Endodermal cell (in vitro differentiated cells): Measurements from ENCODE around the gene NIN. TPM values are rescaled to one million over a fixed set of nuclear protein-coding genes. Genes with fewer than 3 reads are reported as not detected.

Experiments
- DNase-seq: peaks from one replicate; pipeline ENCODE4 v3.0.0-alpha.2; 2017
- H3K27ac ChIP-seq: 2 replicates; pipeline ENCODE4 v1.5.1; 2013; ENCODE audit warnings: mild to moderate bottlenecking, low read depth, low read length, moderate library complexity
- H3K27me3 ChIP-seq: 2 replicates; pipeline ENCODE4 v1.6.1; 2013; ENCODE audit warnings: mild to moderate bottlenecking, low read length, moderate library complexity; ENCODE audit not compliant: insufficient read depth, control insufficient read depth, poor library complexity, severe bottlenecking
- H3K36me3 ChIP-seq: 2 replicates; pipeline ENCODE4 v1.7.0; 2013; ENCODE audit warnings: mild to moderate bottlenecking, low read length, moderate library complexity; ENCODE audit not compliant: control insufficient read depth, insufficient read depth
- H3K4me1 ChIP-seq: one replicate; pipeline ENCODE4 v1.7.0; 2013; ENCODE audit warnings: low read length; ENCODE audit not compliant: control insufficient read depth, insufficient read depth
- H3K4me3 ChIP-seq: 2 replicates; pipeline ENCODE4 v1.5.1; 2013; ENCODE audit warnings: mild to moderate bottlenecking, low read length, moderate library complexity
- H3K9ac ChIP-seq: 2 replicates; pipeline ENCODE4 v1.6.1; 2013; ENCODE audit warnings: mild to moderate bottlenecking, low read length, moderate library complexity; ENCODE audit not compliant: poor library complexity, severe bottlenecking; ENCODE audit errors: extremely low read depth
- H3K9me3 ChIP-seq: 2 replicates; pipeline ENCODE4 v1.6.1; 2013; ENCODE audit warnings: mild to moderate bottlenecking, low read length, moderate library complexity; ENCODE audit not compliant: control insufficient read depth
- H3K27ac Mint-ChIP-seq: 2 replicates; pipeline ENCODE4 v1.8.0; 2020; ENCODE audit warnings: mixed read lengths
- H3K27me3 Mint-ChIP-seq: 2 replicates; pipeline ENCODE4 v1.8.0; 2021; ENCODE audit warnings: mild to moderate bottlenecking, mixed read lengths; ENCODE audit not compliant: insufficient read depth
- H3K36me3 Mint-ChIP-seq: 2 replicates; pipeline ENCODE4 v1.8.0; 2020; ENCODE audit warnings: low read depth, mixed read lengths
- H3K4me1 Mint-ChIP-seq: 2 replicates; pipeline ENCODE4 v1.8.0; 2020; ENCODE audit warnings: mixed read lengths
- H3K4me3 Mint-ChIP-seq: 2 replicates; pipeline ENCODE4 v1.8.0; 2020; ENCODE audit warnings: mild to moderate bottlenecking, moderate library complexity, mixed read lengths
- H3K9me3 Mint-ChIP-seq: 2 replicates; pipeline ENCODE4 v1.8.0; 2020; ENCODE audit warnings: mild to moderate bottlenecking, mixed read lengths
- CTCF ChIP-seq: fragments of 200-600 bp; sonication (generic); conservative IDR thresholded peaks from 2 replicates; pipeline ENCODE4 v1.5.0; 2021; ENCODE audit warnings: antibody characterized with exemption, mild to moderate bottlenecking
- WGBS, 2 experiments: methylation state at CpG; one replicate each; pipeline versions ENCODE4 v1.1.5 to v1.1.7; 2013; ENCODE audit warnings: missing lambda C conversion rate in 2 of 2, mixed read lengths in 1 of 2; ENCODE audit not compliant: insufficient coverage in 1 of 2, insufficient read length in 1 of 2; 5-methylcytosine and 5-hydroxymethylcytosine counted together
- total RNA-seq, 2 donors: library from RNA; stranded (reverse); fragmentation: NEBNext Ultra II Directional in 1 of 2; extraction: Animal tissue kit (Norgen Biotek cat#: 25700) in 1 of 2; gene quantifications; 2 replicates in 1 of 2; 3 replicates in 1 of 2; pipeline ENCODE4 v1.2.1, GENCODE V29; 2021

Gene NIN
- total RNA-seq, 2 donors from 2014 or later, result 3.3 to 4.1 TPM

GRCh38 chr14:50744231-50744630 is 86.7 kb downstream of the NIN start:
- Histone ChIP-seq H3K27me3 (no peaks in the 10 kb centered on the region), H3K4me3 (no peak overlapping the region), H3K27ac (no peak overlapping the region), H3K4me1 (no peaks in the 10 kb centered on the region), H3K9ac (no peak overlapping the region), H3K9me3 (no peaks in the 10 kb centered on the region), H3K36me3 (no peaks in the 10 kb centered on the region)
- Mint-ChIP-seq H3K27me3 (no peaks in the 10 kb centered on the region), H3K4me1 (peaks cover 7% of the 10 kb centered on the region), H3K9me3 (peaks cover 6% of the 10 kb centered on the region), H3K4me3 (no peak overlapping the region), H3K27ac (no peak overlapping the region), H3K36me3 (no peaks in the 10 kb centered on the region)
- 98 to 100% methylated on average over 2 to 3 of the region's 3 CpGs for WGBS, 2 experiments
- TF ChIP-seq CTCF, result no peak
- DNase-seq, result no peak

GRCh38 chr14:50741567-50741966 is 89.4 kb downstream of the NIN start:
- Histone ChIP-seq H3K9me3 (no peaks in the 10 kb centered on the region), H3K4me1 (no peaks in the 10 kb centered on the region), H3K4me3 (no peak overlapping the region), H3K9ac (no peak overlapping the region), H3K27me3 (no peaks in the 10 kb centered on the region), H3K36me3 (no peaks in the 10 kb centered on the region), H3K27ac (no peak overlapping the region)
- no peaks in the 10 kb centered on the region for H3K4me1 Mint-ChIP-seq
- H3K27me3 Mint-ChIP-seq, result no peaks in the 10 kb centered on the region
- 82 to 85% methylated on average over 3 of the region's 3 CpGs for WGBS, 2 experiments
- H3K4me3 Mint-ChIP-seq, result no peak overlapping the region
- no peaks in the 10 kb centered on the region for H3K9me3 Mint-ChIP-seq
- H3K27ac Mint-ChIP-seq, result no peak overlapping the region
- no peaks in the 10 kb centered on the region for H3K36me3 Mint-ChIP-seq
- no peak for DNase-seq
- no peak for TF ChIP-seq CTCF

GRCh38 chr14:50740856-50741255 is 90.1 kb downstream of the NIN start:
- DNase-seq, result no peak
- Histone ChIP-seq H3K27me3 (no peaks in the 10 kb centered on the region), H3K4me3 (no peak overlapping the region), H3K4me1 (no peaks in the 10 kb centered on the region), H3K9ac (no peak overlapping the region), H3K9me3 (no peaks in the 10 kb centered on the region), H3K36me3 (no peaks in the 10 kb centered on the region), H3K27ac (no peak overlapping the region)
- Mint-ChIP-seq H3K36me3 (no peaks in the 10 kb centered on the region), H3K27ac (no peak overlapping the region), H3K4me1 (no peaks in the 10 kb centered on the region), H3K4me3 (no peak overlapping the region), H3K27me3 (no peaks in the 10 kb centered on the region), H3K9me3 (no peaks in the 10 kb centered on the region)
- TF ChIP-seq CTCF, result no peak
